ENCODE results near the gene CES3.
"Not testable (repeated sequence)": the region's sequence is repeated elsewhere in the genome, so short reads cannot be mapped to it uniquely, and the experiment has no call there.

CES3 gene

GRCh38 chr16:66947302-66948065 is 13.6 kb upstream of the CES3 start:
- peak; percentile 83 for DNase-seq

DNA sequence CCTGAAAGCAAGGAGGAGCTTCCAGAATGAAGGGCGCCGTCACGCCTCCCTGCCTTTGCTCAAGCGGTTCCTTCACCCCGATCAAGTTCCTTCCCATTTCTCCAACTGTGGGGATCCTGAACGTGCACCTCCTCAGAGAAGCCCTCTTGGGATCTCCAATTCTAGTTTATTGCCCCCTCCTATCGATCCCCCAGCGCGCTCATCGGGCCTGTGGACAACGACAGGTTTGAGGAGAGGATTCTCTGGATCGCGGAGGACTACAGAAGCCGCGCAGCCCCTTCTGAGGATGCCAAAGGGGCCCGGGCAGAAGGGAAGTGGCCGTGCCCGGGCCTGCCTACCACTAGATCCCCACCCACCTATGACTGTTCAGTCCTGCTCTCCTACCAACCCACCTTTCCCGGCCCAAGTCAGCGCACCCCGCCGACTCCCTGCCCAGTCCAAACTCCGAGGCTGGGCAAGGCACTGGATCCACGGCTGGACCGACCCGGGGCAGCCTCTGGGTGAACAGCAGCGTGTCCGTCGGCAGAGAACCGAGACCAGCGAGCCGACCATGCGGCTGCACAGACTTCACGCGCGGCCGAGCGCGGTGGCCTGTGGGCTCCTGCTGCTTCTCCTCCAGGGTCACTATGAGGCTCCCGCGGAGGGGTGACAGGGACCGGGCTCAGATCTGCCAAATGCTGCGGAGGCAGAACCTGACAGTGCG is 12.8 kb upstream of the CES3 start:
- no peak for DNase-seq

- DNase-seq, result no peak
These were observed 12.2 kb upstream of the CES3 start for GRCh38 chr16:66948837-66949225.

GRCh38 chr16:66949472-66949871 is 11.6 kb upstream of the CES3 start:
- no peak for DNase-seq

DNA sequence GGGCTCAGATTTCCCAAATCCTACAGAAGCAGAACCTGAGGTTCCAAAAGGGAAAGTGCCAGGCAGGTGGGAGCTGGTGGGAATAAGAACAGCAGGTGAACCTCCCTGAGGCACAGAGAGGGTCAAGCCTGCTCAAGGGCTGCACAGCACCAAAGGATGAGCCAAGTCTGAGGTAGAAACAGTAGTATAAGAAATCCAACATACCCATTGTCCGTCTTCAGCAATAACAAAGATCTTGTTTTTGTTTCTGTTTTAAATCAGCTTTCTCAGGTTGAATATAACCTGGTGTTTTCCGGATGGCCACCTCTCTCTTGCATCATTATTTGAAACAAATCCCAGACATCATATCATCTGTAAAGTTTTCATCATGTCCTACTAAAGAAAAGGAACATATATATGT is 10.6 kb upstream of the CES3 start:
- DNase-seq, result no peak

DNA sequence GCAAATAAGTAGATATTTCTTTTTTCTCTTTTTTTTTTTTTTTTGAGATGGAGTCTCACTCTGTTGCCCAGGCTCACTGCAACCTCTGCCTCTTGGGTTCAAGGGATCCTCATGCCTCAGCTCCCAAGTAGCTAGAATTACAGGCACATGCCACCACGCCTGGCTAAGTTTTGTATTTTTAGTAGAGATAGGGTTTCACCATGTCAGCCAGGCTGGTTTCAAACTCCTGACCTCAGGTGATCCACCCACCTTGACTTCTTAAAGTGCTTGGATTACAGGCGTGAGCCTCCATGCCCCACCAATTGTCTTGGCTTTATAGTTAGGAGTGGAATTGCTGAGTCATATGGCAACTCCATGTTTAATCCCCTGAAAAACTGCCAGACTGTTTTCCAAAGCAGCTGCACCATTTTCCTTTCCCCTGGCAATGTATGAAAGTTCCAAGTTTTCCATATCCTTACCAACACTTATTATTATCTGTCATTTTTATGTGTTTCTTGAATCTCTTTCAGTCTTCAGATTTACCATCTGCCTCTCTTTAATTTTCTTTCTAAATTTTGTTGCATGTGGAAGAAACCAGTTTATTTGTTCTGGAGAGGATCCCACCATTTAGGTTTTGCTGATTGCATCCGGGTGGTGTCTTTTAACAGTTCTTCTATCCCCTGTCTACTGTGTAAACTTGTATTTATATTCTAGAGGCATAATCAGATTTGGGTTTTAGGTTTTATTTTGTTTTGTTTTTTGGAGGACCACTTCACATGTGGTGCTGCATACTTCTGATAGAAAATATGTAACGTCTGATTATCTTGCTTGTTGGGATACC is 9.9 kb upstream of the CES3 start:
- DNase-seq, result no peak

DNA sequence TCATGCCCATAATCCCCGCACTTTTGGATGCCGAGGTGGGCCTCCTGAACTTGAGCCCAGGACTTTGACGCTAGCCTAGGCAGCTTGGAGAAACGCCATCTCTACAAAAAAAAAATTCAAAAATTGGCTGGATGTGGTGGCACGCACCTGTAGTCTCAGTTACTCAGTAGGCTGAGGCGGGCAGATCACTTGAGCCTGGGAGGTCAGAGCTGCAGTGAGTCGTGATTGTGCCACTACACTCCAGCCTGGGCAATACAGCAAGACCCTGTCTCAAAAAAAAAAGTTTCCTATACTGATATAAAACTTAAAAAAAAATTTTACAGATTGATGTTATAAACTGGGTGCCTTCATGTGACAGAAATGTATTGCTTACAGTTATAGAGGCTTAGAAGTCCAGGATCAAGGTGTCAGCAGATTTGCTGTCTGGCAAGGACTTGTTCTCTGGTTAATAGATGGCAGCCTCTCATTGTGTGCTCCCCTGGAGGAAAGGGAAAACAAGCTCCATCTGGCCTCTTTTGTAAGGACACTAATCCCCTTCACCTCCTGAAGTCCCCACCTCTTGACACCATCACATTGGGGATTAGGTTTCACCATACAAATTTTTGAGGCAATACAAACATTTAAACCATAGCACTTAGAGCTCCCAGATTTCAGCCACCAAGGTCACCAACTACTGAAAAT is 8.5 kb upstream of the CES3 start:
- DNase-seq, result no peak

- no peak for DNase-seq
These were observed 7.5 kb upstream of the CES3 start for GRCh38 chr16:66953462-66954096.

DNA sequence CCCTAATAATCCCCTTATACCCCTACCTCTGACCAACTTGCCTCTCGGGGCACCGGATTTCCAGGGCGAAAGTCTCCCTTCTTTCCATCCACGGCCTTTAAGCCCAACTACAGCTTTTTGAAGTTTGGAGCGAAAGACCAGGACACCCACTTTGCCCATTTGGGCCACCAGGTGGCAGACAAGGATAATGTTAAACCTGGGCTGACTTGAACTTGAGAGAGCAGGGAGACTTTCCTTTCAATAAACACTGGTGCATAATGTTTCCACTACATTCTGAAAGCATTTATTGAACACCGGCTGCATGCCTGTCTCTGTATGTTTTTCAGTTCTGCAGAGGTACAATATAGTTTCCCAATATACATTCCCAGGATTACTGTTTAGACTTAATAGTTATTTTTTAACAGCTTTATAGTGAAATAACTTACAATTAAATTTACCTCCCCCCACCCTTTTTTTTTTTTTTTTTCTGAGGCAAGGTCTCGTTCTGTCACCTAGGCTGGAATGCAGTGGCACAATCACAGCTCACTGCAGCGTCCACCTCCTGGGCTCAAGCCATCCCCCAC is 6.9 kb upstream of the CES3 start:
- peak; percentile 66 for DNase-seq

- not testable (repeated sequence) for DNase-seq
These were observed 5.5 kb upstream of the CES3 start for GRCh38 chr16:66955363-66956153.

GRCh38 chr16:66956154-66956457 is 5.0 kb upstream of the CES3 start:
- not testable (repeated sequence) for DNase-seq

DNA sequence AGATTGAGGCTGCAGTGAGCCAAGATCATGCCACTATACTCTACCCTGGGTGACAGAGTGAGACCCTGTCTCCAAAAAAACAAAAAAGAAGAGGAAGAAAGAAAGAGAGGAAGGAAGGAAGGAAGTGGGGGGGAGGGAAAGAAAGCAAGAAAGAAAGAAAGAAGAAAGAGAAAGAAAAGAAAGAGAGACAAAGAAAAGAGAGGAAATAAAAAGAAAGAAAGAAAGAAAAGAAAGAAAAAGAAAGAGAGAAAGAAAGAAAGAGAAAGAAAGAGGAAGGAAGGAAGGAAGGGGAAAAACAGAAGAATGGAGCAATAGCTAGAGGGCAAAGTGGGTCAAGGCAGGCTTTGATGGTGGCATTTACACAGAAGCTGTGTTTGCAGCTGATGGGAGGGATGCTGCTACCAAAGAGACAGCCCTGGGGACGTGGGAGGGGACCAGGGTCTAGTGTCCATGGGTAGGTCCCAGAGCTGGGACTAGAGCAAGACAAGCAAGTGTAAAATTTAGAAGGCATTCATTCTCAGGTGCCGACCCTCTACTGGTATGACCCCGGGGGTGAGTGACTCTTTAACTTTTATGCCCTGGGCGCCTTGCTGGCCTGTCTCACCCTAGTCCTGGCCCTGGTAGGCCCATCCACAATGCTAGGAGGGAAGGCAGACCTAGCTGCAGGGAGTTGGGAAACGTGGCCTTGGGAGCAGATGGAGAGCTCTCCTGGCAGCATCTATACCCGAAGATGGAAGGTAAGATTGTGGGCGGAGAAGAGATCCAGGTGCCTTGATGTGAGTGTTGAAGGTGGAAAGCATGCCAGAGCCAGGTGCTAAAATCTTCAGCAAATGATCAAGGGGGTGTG is 2.0 kb upstream of the CES3 start:
- no peak for DNase-seq

- DNase-seq, result no peak
These were observed 1.3 kb upstream of the CES3 start for GRCh38 chr16:66959704-66960161.

DNA sequence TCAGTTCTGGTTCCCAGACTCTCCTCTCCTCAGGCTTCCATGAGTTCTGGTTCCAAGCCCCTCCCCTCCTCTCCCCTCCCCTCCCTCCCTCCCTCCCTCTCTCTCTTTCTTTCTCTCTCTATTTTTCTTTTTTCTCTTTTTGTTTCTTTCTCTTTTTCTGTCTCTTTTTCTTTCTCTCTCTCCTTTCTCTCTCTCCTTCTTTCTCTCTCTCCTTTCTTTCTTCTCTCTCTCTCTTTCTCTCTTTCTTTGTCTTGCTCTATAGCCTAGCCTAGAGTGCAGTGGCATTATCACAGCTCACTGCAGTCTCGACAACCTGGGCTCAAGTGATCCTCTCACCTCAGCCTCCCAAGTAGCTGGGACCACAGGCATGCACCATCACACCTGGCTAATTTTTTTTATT is 796 bp upstream of the CES3 start:
- DNase-seq, result no peak

DNA sequence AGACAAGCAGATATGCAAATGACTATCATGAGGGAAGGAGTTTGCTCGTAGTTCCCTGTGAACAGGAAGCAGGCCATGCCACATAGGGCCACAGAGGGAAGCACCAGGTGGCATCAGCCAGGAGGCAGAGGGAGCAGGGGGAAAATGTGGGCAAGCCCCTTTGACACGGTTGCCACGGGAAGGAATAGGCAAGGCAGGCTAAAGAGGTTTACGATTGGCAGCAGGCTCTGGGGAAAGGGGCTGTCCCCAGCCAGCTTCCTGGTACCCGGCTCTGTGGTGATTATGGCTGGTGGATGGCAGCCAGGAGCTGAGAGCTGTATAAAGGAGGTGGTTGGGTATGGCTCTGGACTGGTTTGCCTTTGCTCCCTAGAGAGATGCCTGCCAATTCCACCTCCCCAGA is 848 bp downstream of the CES3 start:
- no peak for DNase-seq

- DNase-seq, result no peak
These were observed 3.0 kb downstream of the CES3 start for GRCh38 chr16:66964049-66964448.

DNA sequence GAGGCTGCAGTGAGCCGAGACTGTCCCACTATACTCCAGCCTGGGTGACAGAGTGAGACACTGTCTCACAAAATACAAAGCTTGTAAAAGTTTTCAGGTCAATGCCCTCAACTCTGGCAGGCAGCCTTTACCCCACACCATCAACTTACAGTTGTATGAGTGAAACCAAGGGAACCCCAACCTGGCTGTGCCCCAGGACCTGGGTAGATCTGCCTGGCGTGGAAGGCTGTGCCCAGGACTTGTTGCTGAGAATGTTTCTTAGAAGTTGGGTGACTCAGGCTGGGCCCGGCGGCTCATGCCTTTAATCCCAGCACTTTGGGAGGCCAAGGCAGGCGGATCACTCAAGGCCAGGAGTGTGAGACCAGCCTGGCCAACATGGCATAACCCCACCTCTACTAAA is 7.8 kb downstream of the CES3 start:
- DNase-seq, result no peak

DNA sequence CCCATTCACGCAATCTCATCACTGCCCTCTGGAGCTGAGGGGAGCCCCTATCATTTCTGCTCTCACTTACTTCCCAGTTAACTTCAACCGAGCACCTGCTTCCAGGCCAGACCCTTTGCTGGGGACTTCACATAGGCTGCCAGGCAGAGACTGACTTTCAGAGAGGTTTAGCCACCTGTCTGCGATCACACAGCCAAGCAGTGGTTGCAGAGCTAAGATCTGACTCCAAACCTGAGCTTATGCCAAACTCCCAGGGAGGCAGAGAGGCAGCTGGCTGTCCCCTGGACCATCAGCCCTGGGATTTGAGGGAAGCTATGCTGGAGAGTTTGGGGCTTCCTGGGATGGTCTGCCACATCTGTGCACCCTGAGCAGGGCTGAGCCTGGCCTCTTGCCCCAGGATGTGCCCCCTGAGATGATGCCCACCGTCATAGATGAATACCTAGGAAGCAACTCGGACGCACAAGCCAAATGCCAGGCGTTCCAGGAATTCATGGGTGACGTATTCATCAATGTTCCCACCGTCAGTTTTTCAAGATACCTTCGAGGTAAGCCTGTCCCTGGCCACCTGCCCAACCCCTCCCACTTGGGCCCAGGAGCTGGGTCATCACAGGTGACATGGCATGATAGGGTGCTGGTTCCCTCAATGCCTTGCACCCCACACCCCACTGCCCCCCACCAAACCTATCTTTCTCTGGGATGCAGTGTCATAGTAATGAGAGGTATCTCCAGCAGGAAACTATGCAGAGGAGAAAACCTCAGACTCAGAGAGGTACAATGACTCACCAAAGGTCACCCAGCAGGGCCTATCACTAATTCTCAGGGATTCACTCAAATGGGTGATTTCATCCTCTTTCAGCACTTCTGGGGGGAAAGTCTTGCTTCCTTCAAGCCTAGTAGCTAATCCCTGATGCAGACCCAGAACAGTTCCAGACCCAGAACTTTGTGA is 10.0 kb downstream of the CES3 start:
- DNase-seq, result no peak

GRCh38 chr16:66972983-66973382 is 11.9 kb downstream of the CES3 start:
- no peak for DNase-seq
